Astrocyte of the cerebellum (primary cell): ENCODE measurements around the gene MBNL2.

Experiments used
- DNase-seq: peaks from one replicate; pipeline ENCODE4 v3.0.0-alpha.2; 2011; ENCODE audit warnings: low read depth
- H3K4me3 ChIP-seq: 2 replicates; pipeline ENCODE4 v1.5.1; 2011; ENCODE audit warnings: mild to moderate bottlenecking, low read depth, low read length, moderate library complexity
- CTCF ChIP-seq: IDR thresholded peaks from 2 replicates; pipeline ENCODE4 v1.5.1; 2012; ENCODE audit warnings: low read length, low read depth, moderate library complexity, mild to moderate bottlenecking; ENCODE audit errors: missing control alignments
- in situ Hi-C: cut with HindIII; loops from 2 replicates; pipeline ENCODE4 v1.10.0; 2017; ENCODE audit warnings: low sequenced_read_pairs

Gene MBNL2

GRCh38 chr13:97273341-97273831, 51.3 kb downstream of the MBNL2 start:
- no peak overlapping the region for H3K4me3 ChIP-seq
- no peak for TF ChIP-seq CTCF
- no peak for DNase-seq
- in situ Hi-C loops: no loop called here

- no peak overlapping the region for H3K4me3 ChIP-seq
- no peak for TF ChIP-seq CTCF
- DNase-seq: peak; percentile 81
- in situ Hi-C loops: loop anchor here (5.0 kb wide), 1 partner anchor 37 kb away; no protein-coding TSS in a partner anchor
Measured at GRCh38 chr13:97274829-97275649, 52.9 kb downstream of the MBNL2 start.

DNA sequence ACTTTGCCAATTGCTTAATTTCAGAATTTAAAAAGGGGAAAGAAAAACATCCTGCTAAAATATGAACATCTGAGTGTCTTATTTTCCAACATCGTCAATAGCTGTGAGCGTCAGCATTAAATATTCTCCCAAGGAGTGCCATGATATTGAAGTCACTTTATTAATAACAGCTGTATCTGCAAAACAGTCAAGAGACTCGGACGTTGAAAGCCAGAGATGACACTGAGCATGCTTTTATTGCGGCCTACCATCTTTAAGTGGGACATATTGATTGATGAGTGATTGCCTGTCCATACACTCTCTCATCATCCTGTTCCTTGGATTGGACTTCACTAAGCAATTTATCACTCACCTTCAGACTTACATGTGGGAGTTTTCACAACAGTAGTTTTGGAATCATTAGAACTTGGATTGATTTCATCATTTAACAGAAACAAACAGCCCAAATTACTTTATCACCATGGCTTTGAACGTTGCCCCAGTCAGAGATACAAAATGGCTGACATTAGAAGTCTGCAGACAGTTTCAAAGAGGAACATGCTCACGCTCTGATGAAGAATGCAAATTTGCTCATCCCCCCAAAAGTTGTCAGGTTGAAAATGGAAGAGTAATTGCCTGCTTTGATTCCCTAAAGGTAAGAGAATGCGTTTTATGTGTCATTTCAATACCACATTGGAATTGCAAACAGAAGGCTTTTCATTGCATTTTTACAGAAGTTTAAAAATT, 53.8 kb downstream of the MBNL2 start:
- DNase-seq: no peak
- TF ChIP-seq CTCF: no peak
- no peak overlapping the region for H3K4me3 ChIP-seq
- in situ Hi-C loops: loop anchor here (5.0 kb wide), 1 partner anchor 36 kb away; no protein-coding TSS in a partner anchor

DNA sequence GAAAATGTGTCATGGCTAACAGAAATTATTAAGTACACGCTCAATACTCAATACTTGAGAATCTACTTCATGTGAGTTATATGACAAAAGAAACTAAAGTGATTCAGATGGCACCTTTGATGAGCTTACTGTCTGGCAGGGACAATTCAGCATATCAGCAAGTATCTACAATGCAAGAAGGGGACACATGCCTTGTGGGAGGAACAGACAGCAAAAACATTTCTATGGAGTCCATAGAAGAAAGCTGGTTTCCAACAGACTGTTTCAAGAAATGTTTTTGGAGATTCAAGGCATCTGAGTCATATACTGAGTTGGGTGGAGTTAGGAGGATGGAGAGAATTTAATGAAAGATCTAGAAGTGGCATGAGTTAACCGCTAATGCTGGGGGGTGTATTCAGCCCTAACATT, 54.7 kb downstream of the MBNL2 start:
- TF ChIP-seq CTCF: no peak
- DNase-seq: no peak
- in situ Hi-C loops: loop anchor here (5.0 kb wide), 1 partner anchor 35 kb away; no protein-coding TSS in a partner anchor
- H3K4me3 ChIP-seq: no peak overlapping the region

DNA sequence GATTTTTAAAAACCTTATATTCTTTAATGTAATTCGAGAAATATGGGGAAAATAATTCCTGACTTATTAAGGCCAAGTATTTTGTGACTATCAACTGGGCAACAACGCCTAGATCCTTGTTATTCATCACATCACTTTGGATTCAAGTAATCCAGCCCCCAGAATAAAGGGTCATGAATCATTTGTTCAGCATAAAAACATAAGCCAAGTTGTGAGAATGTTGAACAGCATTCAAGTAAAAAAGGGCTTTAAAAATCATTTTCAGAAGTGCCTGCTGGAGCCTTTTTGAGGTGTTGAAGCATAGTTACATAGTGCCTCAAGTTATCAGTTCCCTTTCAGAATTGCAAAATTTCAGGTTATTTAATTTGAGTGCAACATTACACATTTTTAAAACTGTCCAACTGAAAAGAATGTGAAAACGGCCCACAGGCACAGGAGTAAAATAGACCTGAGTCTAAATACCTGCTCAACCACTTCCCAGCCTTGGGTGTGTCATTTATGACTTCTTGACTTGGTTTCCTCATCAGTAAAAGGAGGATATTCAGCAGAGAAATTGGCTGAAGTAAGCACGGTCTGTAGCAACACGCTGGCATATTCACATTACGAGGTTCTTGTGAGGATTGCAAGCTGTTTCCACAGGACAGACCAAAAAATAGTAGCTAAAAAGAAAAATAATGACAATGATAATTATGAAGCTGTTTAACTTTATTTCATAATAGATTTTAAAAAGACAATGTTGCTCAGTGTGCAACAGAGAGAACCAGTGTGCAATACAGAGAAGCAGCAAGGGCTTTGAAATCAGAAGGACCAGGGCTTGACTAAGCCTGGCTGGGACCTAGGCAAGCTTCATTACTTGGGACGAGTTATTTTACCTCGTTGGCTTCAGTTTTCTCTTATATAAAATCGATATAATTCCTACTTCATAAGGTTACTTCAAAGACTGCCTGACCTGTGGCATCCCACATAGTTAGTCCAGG, 56.6 kb downstream of the MBNL2 start:
- H3K4me3 ChIP-seq: no peak overlapping the region
- TF ChIP-seq CTCF: no peak
- no peak for DNase-seq
- in situ Hi-C loops: loop anchor here (5.0 kb wide), 1 partner anchor 34 kb away; no protein-coding TSS in a partner anchor
